ENCODE measurements around the gene PAM.
A peak's percentile ranks its signal among the peaks of the same experiment; 100 is the strongest.

Gene PAM

DNA sequence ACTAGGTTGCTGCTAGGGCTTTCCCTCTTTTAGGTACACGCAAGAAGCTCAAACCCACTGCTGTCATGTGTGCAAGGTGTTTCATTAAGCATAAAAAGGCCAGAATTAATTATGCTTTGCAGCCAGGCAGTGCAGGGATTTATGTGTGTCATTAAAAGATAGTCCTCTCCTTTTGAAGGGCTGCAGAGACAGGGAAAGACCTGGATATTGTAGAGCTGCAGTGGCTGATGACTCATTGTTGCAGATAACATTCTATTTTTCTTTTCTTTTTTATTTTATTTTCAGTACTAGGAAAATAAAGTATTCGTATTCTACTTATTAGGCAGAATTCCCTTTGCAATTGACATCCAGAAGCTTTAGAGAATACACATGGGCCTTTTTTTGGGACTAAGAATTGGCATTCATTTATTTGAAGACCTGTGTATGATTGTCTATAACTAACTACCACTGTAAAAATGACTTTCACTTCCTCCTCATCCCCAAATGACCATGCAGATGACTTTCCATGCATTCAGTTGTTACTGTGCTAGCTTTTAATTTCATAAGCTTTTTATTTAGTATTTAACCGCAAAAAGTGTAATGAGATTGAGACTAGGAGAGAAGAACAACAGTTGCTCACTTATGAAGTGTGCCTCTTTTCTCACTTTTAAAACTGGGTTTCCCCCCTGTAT lies 113.0 kb downstream of the PAM start:
- FAIRE-seq (peak; percentile 21), DNase-seq (ENCODE audit: insufficient read length) (no peak)
- no peak for TF ChIP-seq POLR2AphosphoS5 (IDR thresholded peaks at IDR 0.05; ENCODE audit: low read depth, low read length)
- TF ChIP-seq TAF1 (IDR thresholded peaks at IDR 0.05; ENCODE audit: borderline replicate concordance, low read depth, low read length), result no peak
- TF ChIP-seq POLR2A (IDR thresholded peaks at IDR 0.05; ENCODE audit: low read depth, low read length), result no peak

DNA sequence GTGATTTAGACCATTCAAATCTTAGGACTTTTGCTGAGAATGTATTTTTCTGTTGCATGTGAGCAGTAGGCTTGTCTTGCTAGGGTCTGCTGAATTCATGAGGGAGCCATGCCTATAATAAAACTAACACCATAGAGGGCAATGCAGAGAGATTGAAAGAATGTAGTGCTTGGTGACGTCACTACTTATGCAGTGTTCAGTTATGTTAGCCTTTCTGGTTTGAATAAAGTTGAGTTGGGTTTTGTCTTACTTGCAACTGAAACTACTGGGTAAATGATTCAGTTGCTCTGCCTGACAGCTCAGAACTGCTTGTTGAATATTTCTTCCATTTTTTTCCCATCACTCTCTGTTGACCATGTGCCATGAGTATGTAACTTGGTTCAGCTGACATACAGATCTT lies 114.1 kb downstream of the PAM start:
- TF ChIP-seq TAF1 (IDR thresholded peaks at IDR 0.05; ENCODE audit: borderline replicate concordance, low read depth, low read length) (no peak), POLR2AphosphoS5 (IDR thresholded peaks at IDR 0.05; ENCODE audit: low read depth, low read length) (no peak), POLR2A (IDR thresholded peaks at IDR 0.05; ENCODE audit: low read depth, low read length) (no peak)
- DNase-seq (ENCODE audit: insufficient read length) (no peak), FAIRE-seq (no peak)

DNA sequence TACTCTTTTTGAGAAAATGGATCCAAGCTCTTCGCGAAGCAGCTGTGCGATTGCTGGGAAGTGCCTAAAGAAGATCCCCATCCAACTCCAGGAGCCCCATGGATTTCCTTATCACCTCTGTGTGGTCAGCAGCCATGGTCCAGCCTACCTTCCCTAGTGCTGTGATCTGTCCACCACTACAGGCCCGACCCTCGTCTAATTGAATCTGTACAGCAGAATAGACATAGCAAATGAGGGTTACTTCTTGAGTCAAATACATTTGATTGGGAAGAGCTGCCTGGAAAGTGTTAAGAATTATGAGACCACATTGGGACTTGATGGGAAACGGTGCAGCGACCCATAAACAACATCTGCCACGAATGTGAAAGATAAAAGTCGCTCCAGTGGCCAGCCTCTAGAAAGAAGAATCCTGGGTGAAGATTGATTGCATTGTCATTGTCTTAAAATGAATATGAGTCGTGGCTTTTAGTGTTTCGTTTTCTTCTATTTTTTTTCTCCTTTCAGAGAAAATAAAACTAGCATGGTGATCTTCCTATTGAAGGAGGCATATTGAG lies 118.4 kb downstream of the PAM start:
- DNase-seq (ENCODE audit: insufficient read length) (no peak), FAIRE-seq (no peak)
- TF ChIP-seq TAF1 (IDR thresholded peaks at IDR 0.05; ENCODE audit: borderline replicate concordance, low read depth, low read length) (no peak), POLR2A (IDR thresholded peaks at IDR 0.05; ENCODE audit: low read depth, low read length) (no peak), POLR2AphosphoS5 (IDR thresholded peaks at IDR 0.05; ENCODE audit: low read depth, low read length) (no peak)

DNA sequence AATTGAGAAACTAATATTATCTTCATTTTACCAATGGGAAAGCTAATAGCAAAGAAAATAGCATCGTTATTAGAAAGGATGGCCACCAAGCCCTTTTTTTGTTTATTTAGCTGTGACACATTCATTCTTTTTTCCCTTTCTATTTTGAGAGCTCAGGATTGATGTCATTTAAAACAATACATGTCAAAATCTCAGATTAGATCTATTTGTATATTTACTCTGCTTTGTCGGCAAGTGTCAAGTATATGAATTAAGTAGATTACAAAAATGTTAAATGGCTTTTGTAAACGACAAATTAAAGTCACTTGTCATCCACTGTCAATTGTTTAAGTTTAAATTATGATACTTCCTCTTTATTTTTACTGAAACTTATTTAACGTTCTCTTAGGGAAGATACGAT lies 118.9 kb downstream of the PAM start:
- TF ChIP-seq POLR2A (IDR thresholded peaks at IDR 0.05; ENCODE audit: low read depth, low read length) (no peak), TAF1 (IDR thresholded peaks at IDR 0.05; ENCODE audit: borderline replicate concordance, low read depth, low read length) (no peak), POLR2AphosphoS5 (IDR thresholded peaks at IDR 0.05; ENCODE audit: low read depth, low read length) (no peak)
- DNase-seq (ENCODE audit: insufficient read length) (no peak), FAIRE-seq (no peak)

DNA sequence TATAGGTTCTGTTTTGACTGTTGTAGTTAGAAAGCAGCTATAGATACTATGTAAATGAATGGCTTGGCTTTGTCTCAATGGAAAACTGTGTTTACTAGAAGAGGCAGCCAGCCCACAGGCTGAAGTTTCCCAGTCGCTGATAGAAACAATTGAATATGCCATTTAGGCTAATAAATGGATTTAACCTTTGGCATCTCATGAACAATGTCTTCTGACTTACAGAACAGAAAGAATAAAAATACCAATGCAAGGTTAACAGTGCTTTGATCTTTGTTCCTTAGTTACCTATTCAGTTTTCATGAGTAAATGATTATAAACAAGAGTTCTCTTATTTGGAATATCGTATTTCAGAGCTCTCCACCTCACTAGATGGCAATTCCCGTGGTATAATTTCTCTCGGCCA lies 120.6 kb downstream of the PAM start:
- DNase-seq (ENCODE audit: insufficient read length) (no peak), FAIRE-seq (peak; percentile 33)
- TF ChIP-seq TAF1 (IDR thresholded peaks at IDR 0.05; ENCODE audit: borderline replicate concordance, low read depth, low read length) (no peak), POLR2A (IDR thresholded peaks at IDR 0.05; ENCODE audit: low read depth, low read length) (no peak), POLR2AphosphoS5 (IDR thresholded peaks at IDR 0.05; ENCODE audit: low read depth, low read length) (no peak)

DNA sequence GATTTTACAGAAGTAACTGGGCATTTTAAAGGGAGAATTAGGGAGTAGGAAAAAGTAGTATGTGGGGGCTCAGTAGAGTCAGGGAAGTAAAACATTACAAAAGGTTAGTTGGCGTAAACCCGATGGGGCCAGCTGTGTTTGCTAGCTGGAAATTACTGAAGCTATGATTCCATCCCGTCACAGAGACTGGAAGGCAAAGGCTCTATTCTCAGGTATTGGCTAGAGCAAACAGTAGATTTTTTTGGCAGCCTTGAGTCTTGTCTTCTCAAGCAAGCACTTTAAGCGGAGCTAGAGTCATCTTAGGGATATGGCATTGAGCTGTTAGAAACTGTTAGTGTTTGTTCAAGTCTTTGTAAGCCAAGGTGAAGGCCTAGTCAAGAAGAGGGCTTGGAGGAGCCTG lies 121.5 kb downstream of the PAM start:
- no peak for DNase-seq (ENCODE audit: insufficient read length)
- TF ChIP-seq POLR2A (IDR thresholded peaks at IDR 0.05; ENCODE audit: low read depth, low read length) (no peak), POLR2AphosphoS5 (IDR thresholded peaks at IDR 0.05; ENCODE audit: low read depth, low read length) (no peak), TAF1 (IDR thresholded peaks at IDR 0.05; ENCODE audit: borderline replicate concordance, low read depth, low read length) (no peak)
- no peak for FAIRE-seq

DNA sequence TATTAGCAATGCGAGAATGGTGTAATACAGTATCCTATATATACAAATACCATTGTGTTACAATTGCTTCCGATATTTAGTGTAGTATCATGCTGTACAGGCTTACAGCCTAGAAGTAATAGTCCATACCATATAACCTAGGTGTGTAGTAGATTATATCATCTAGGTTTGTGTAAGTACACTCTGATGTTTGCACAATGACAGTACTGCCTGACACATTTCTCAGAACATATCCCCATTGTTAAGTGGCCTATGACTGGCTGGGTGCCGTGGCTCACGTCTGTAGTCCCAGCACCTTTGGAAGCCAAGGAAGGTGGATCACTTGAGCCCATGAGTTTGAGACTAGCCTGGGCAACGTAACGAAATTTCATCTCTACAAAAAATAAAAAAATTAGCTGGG lies 124.6 kb downstream of the PAM start:
- FAIRE-seq (no peak), DNase-seq (ENCODE audit: insufficient read length) (no peak)
- TF ChIP-seq POLR2A (IDR thresholded peaks at IDR 0.05; ENCODE audit: low read depth, low read length), result no peak
- TF ChIP-seq POLR2AphosphoS5 (IDR thresholded peaks at IDR 0.05; ENCODE audit: low read depth, low read length), result no peak
- no peak for TF ChIP-seq TAF1 (IDR thresholded peaks at IDR 0.05; ENCODE audit: borderline replicate concordance, low read depth, low read length)

DNA sequence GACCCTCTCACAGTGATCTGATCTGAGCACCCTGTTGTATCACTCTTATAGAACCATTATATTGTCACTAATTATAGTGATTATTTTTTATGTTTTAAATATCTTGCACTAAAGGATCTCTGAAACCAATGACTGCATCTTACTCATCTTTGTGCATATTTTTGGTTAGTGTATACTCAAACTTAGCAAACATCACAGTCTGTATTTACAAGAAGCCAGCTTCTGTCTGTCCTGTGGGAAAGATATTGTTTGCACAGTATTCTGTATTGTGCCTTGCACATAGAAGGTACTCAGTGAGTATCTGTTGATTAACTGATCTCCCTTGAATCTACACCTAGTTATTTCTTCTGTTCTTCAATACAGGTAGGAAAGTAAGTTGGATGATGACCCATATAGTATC lies 131.5 kb downstream of the PAM start:
- TF ChIP-seq POLR2A (IDR thresholded peaks at IDR 0.05; ENCODE audit: low read depth, low read length) (no peak), POLR2AphosphoS5 (IDR thresholded peaks at IDR 0.05; ENCODE audit: low read depth, low read length) (no peak), TAF1 (IDR thresholded peaks at IDR 0.05; ENCODE audit: borderline replicate concordance, low read depth, low read length) (no peak)
- no peak for FAIRE-seq
- DNase-seq (ENCODE audit: insufficient read length), result no peak

DNA sequence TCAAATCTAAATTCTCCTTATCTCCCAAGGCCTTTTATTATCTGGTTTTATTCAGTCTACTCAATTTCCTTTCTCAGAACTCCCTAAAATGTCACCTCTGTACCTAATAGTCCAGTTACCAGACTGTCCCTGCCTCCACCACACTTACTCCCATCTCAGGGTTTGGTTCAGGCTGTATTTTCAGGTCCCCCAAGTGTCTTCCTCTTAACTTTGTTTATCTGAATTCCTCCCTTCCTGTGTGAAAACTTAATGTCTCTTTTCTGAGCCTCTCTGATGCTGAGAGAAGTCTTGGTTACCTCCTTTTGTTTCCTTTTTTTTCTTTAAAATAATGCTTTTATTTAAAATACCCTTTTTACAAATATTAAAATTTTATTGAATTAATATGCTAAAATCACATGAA lies 133.4 kb downstream of the PAM start:
- TF ChIP-seq POLR2AphosphoS5 (IDR thresholded peaks at IDR 0.05; ENCODE audit: low read depth, low read length), result no peak
- TF ChIP-seq TAF1 (IDR thresholded peaks at IDR 0.05; ENCODE audit: borderline replicate concordance, low read depth, low read length), result no peak
- TF ChIP-seq POLR2A (IDR thresholded peaks at IDR 0.05; ENCODE audit: low read depth, low read length), result no peak
- FAIRE-seq (no peak), DNase-seq (ENCODE audit: insufficient read length) (no peak)

DNA sequence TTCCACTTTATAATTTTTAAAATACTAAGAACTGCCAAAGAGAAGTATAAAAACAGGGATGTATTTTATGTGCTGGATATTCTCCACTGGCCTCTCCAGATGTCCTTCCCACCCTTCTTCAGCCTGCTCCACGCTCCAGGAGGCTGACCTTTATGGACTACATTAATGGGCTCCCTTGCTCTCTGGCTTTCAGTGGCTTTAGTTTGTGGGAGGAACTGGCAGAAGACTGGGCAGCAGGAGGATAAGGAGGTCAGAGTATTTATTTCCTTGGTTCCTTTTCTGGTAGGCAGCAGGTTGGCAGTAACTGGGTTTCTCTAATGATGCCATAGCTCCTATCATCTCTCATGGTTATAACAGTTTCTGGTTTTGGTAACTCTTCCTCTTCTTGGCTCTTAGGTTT lies 133.9 kb downstream of the PAM start:
- TF ChIP-seq POLR2A (IDR thresholded peaks at IDR 0.05; ENCODE audit: low read depth, low read length) (no peak), TAF1 (IDR thresholded peaks at IDR 0.05; ENCODE audit: borderline replicate concordance, low read depth, low read length) (no peak), POLR2AphosphoS5 (IDR thresholded peaks at IDR 0.05; ENCODE audit: low read depth, low read length) (no peak)
- DNase-seq (ENCODE audit: insufficient read length) (no peak), FAIRE-seq (no peak)

DNA sequence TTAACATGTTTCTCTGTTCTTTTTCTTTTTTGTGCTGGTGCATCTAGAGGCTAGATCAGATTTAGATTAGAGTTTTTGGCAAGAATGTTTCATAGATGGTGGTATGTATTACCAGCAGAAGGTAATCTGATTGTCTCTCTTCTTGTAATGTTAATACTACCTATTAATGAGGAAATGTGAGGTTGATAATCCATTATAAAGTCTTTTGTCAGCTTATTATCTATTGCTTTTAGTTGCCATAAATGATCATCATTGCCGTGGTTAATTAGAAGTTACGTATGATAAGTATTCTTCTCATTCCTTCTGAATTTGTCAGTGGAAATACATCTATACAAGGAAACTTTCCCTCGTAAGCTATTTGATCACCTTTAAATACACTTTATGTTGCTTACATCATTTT lies 135.0 kb downstream of the PAM start:
- FAIRE-seq, result no peak
- TF ChIP-seq POLR2AphosphoS5 (IDR thresholded peaks at IDR 0.05; ENCODE audit: low read depth, low read length), result no peak
- TF ChIP-seq POLR2A (IDR thresholded peaks at IDR 0.05; ENCODE audit: low read depth, low read length), result no peak
- TF ChIP-seq TAF1 (IDR thresholded peaks at IDR 0.05; ENCODE audit: borderline replicate concordance, low read depth, low read length), result no peak
- no peak for DNase-seq (ENCODE audit: insufficient read length)

DNA sequence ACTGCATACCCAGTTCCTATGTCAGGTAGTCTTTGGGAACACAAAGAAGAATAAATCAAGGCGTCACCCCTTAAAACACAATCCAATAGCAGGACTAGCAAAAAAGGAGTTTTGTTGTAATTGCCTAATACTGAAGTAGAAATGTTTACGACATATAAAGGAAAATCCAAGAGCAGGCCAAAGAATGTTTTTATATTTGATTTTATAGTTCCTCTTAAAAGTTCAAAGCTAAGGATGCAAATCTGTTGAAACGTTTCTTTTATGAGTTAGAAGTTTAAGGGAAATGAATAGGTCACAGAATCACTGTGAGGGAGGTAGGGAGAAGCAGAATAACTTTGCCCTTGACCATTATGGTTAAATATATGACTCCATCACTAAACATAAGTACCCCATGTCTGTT lies 136.1 kb downstream of the PAM start:
- FAIRE-seq, result no peak
- DNase-seq (ENCODE audit: insufficient read length), result no peak
- TF ChIP-seq POLR2A (IDR thresholded peaks at IDR 0.05; ENCODE audit: low read depth, low read length) (no peak), TAF1 (IDR thresholded peaks at IDR 0.05; ENCODE audit: borderline replicate concordance, low read depth, low read length) (no peak), POLR2AphosphoS5 (IDR thresholded peaks at IDR 0.05; ENCODE audit: low read depth, low read length) (no peak)

Measured in GM12892 (cell line).